ENCODE results near the gene CSRP1. TPM values are rescaled to one million over a fixed set of nuclear protein-coding genes. Genes with fewer than 3 reads are reported as not detected.

Gene CSRP1
- polyA plus RNA-seq, 2 of the 4 experiments (the other 2 are of a cell fraction) = 277 to 655 TPM

DNA sequence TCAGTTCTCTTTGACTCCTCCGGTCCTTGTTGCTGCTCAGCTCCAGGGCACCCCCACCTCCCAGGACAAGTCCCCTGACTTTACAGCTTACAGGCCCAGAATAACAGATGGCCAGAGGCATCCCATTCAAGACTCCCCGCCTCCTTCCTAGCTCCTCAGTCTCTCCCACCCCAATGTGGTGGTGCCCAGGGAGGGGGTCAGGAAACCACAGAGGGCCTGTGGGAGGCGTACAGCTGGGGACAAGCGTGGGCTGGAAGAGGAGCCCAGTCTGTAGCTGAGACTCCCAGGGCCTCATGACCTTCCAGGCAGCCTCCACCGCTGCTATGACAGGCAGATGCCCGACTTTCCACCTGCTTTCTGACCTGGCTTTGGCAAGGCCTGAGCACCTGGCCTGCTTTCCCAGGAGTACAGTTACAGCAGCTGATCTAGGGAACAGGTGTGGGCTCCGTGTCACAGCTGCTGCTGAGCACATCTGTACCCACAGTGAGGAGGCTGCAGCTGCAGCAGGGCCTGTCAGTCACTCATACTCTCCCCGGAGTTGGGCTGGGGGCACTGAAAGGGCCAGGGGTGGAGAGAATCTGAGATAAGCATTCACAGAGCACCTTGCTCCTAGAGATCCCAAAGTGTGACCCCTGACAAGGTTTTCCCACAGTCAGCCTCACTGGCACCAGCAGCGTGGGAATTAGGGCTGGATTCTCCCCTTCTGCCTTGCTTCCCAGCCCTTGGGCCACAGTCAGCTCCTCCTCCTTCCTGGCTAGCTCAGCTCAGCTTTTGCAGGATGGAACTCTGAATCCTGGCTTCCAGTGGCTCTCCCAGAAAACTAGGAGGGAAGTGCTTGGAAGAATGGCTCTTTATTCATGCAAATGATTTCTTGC, 24.9 kb upstream of the CSRP1 start:
- DNase-seq (ENCODE audit: low read depth in 1 of 2, low spot score in 1 of 2) (no peak), ATAC-seq (no peak), FAIRE-seq (no peak)
- Histone ChIP-seq H3K9me3 (no peaks in the 10 kb centered on the region), H3K4me3 (no peak overlapping the region), H3K27ac (peak overlapping the region in 1 of 2 experiments; percentile 52; a peak in 2 of 6 replicates), H3K4me2 (no peak overlapping the region), H3K4me1 (peaks cover 29% of the 10 kb centered on the region)
- WGBS (ENCODE audit: missing lambda C conversion rate) = 83% methylated on average over 9 of the region's 9 CpGs
- ChIA-PET POLR2A (interaction anchor here (0.6 kb wide), 1 partner anchor 29 kb away, joined by 3 read pairs; no protein-coding TSS in a partner anchor), CTCF (interaction anchor here (0.8 to 49.4 kb wide), 43 partner anchors 9 to 449 kb away, joined by 3 to 1452 read pairs (median 5); partner anchors contain the start of genes CSRP1, IPO9 and PHLDA3)
- TF ChIP-seq FOXS1 (CRISPR knock-in tag; IDR thresholded peaks at IDR 0.05) (no peak), KDM1A (IDR thresholded peaks at IDR 0.05; ENCODE audit: low read depth) (no peak)

DNA sequence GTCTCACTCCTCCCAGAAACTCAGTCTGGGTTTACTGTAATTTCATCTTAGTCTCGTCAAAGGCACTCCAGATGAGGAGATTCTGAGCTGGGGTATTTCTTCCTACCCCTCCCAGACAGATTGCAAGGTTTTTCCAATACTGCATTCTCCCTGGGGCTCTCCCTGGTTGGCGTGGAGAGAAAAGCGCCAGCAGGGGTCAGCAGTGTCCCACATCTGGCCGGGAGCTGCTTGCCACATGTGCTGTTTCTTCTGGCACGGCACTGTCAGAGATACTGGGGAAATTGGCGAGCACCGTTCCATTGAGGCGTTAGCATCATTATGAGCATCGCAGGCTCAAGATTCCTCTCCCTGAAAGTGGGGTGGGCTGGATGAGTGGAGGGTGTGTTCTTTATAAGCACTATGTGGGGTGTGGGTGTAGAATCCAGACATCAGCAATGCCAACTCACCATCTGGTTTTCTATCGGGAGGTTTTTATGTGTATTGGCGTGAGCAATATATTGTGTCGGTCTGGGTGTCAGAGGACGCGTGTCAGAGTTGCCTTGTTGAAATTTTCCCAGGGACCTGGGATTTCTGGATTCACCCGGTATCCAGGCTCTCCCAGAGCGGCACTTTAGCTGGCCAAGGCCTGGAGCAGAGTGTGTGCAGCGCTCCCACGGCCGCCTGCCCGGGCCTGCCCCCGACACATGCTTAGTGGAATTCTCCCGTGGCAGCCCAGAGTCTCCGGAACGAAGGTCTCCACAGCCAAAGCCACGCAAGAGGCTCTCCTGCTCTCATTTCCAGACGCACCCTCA, 24.0 kb upstream of the CSRP1 start:
- TF ChIP-seq, protein P1, sequence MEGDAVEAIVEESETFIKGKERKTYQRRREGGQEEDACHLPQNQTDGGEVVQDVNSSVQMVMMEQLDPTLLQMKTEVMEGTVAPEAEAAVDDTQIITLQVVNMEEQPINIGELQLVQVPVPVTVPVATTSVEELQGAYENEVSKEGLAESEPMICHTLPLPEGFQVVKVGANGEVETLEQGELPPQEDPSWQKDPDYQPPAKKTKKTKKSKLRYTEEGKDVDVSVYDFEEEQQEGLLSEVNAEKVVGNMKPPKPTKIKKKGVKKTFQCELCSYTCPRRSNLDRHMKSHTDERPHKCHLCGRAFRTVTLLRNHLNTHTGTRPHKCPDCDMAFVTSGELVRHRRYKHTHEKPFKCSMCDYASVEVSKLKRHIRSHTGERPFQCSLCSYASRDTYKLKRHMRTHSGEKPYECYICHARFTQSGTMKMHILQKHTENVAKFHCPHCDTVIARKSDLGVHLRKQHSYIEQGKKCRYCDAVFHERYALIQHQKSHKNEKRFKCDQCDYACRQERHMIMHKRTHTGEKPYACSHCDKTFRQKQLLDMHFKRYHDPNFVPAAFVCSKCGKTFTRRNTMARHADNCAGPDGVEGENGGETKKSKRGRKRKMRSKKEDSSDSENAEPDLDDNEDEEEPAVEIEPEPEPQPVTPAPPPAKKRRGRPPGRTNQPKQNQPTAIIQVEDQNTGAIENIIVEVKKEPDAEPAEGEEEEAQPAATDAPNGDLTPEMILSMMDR (IDR thresholded peaks at IDR 0.05) = peak; percentile 90
- TF ChIP-seq PHF8 (IDR thresholded peaks at IDR 0.05; ENCODE audit: borderline replicate concordance, low read depth) (no peak), RAD21 (conservative IDR thresholded peaks at IDR 0.05 in 1 of 2, IDR thresholded peaks at IDR 0.05 in 1 of 2) (peak; percentile 93 to 96), SMC3 (IDR thresholded peaks at IDR 0.05) (peak; percentile 87), EHF (CRISPR knock-in tag; IDR thresholded peaks at IDR 0.05) (no peak), MAFK (IDR thresholded peaks at IDR 0.05; ENCODE audit: partially characterized antibody) (no peak), MYC (IDR thresholded peaks at IDR 0.05; ENCODE audit: borderline replicate concordance, low read length) (peak; percentile 77; the same call in 1 of the 2 replicates)
- TF ChIP-seq, protein P2, sequence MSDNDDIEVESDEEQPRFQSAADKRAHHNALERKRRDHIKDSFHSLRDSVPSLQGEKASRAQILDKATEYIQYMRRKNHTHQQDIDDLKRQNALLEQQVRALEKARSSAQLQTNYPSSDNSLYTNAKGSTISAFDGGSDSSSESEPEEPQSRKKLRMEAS (IDR thresholded peaks at IDR 0.05) = peak; percentile 72
- no peak overlapping the region for H3K4me3 ChIP-seq
- ChIA-PET CTCF (interaction anchor here (0.6 to 49.4 kb wide), 70 partner anchors 10 to 461 kb away, joined by 3 to 1452 read pairs (median 4); partner anchors contain the start of genes CSRP1, IPO9 and PHLDA3), POLR2A (interaction anchor here (1.1 kb wide), 1 partner anchor 10 kb away, joined by 3 read pairs; no protein-coding TSS in a partner anchor)
- ATAC-seq (peak; percentile 89 to 94), DNase-seq (ENCODE audit: low read depth in 1 of 2, low spot score in 1 of 2) (peak; percentile 75 to 89), FAIRE-seq (no peak)
- H3K4me2 ChIP-seq = no peak overlapping the region
- H3K4me1 ChIP-seq = peaks cover 21% of the 10 kb centered on the region
- H3K27ac ChIP-seq = peak overlapping the region in 1 of 2 experiments; percentile 52; a peak in 2 of 6 replicates
- H3K9me3 ChIP-seq = no peaks in the 10 kb centered on the region
- WGBS (ENCODE audit: missing lambda C conversion rate) = 54% methylated on average over 24 of the region's 26 CpGs

DNA sequence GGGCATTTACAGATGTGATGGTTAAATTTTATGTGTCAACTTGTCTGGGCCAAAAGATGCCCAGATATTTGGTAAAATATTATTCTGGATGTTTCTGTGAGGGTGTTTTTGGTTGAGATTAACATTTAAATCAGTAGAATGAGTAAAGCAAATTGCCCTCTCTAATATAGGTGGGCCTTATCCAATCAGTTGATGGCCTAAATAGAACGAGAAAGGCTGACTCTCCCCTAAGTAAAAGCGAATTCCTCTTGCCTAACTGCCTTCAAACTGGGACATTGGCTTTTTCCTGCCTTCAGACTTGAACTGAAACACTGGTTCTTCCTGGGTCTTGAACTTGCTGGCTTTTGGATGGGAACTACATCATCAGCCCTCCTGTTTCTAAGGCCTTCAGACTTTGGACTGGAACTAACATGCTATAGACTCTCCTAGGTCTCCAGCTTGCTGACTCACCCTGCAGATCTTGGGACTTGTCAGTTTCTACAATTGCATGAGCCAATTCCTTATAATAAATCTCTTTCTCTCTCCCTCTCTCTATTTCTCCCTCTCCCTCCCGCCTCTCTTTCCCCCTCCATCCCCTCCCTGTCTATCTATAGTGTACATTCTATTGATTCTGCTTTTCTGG, 21.8 kb upstream of the CSRP1 start:
- Histone ChIP-seq H3K4me3 (no peak overlapping the region), H3K27ac (peak overlapping the region in 1 of 2 experiments; percentile 4; a peak in 1 of 6 replicates), H3K9me3 (no peaks in the 10 kb centered on the region), H3K4me1 (peaks cover 5% of the 10 kb centered on the region; the same call in 2 of the 3 replicates), H3K4me2 (peak overlapping the region; percentile 40; the same call in 1 of the 3 replicates)
- FAIRE-seq (no peak), DNase-seq (ENCODE audit: low read depth in 1 of 2, low spot score in 1 of 2) (peak in 1 of 2 experiments; percentile 66), ATAC-seq (peak in 1 of 2 experiments; percentile 52; a peak in 3 of 6 replicates)
- ChIA-PET POLR2A (no interaction called here), CTCF (interaction anchor here (0.8 to 49.4 kb wide), 13 partner anchors 13 to 314 kb away, joined by 3 to 1452 read pairs (median 27); partner anchors contain the start of gene CSRP1)
- WGBS (ENCODE audit: missing lambda C conversion rate) = 63% methylated on average over 3 of the region's 3 CpGs
- TF ChIP-seq, protein P3, sequence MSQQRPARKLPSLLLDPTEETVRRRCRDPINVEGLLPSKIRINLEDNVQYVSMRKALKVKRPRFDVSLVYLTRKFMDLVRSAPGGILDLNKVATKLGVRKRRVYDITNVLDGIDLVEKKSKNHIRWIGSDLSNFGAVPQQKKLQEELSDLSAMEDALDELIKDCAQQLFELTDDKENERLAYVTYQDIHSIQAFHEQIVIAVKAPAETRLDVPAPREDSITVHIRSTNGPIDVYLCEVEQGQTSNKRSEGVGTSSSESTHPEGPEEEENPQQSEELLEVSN (IDR thresholded peaks at IDR 0.05; ENCODE audit: borderline replicate concordance, low read depth) = no peak
- no peak for TF ChIP-seq MAZ (IDR thresholded peaks at IDR 0.05; ENCODE audit: borderline replicate concordance, low read depth, low read length)
- TF ChIP-seq NFE2L2 (conservative IDR thresholded peaks at IDR 0.05; ENCODE audit: low read length) = no peak
- TF ChIP-seq EHMT2 (IDR thresholded peaks at IDR 0.05; ENCODE audit: low read depth) = no peak
- TF ChIP-seq RFX5 (IDR thresholded peaks at IDR 0.05) = no peak
- TF ChIP-seq, protein P1 (IDR thresholded peaks at IDR 0.05) = no peak
- no peak for TF ChIP-seq POLR2A (IDR thresholded peaks at IDR 0.05; ENCODE audit: low read length)
- no peak for TF ChIP-seq HOXB13 (CRISPR knock-in tag; IDR thresholded peaks at IDR 0.05; ENCODE audit: low read depth)
- no peak for TF ChIP-seq RCOR1 (IDR thresholded peaks at IDR 0.05; ENCODE audit: low read depth, low read length)
- TF ChIP-seq, protein P4, sequence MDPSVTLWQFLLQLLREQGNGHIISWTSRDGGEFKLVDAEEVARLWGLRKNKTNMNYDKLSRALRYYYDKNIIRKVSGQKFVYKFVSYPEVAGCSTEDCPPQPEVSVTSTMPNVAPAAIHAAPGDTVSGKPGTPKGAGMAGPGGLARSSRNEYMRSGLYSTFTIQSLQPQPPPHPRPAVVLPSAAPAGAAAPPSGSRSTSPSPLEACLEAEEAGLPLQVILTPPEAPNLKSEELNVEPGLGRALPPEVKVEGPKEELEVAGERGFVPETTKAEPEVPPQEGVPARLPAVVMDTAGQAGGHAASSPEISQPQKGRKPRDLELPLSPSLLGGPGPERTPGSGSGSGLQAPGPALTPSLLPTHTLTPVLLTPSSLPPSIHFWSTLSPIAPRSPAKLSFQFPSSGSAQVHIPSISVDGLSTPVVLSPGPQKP (IDR thresholded peaks at IDR 0.05; ENCODE audit: low read depth, low read length) = no peak
